ENCODE measurements around the gene RHBDF2.

DNA sequence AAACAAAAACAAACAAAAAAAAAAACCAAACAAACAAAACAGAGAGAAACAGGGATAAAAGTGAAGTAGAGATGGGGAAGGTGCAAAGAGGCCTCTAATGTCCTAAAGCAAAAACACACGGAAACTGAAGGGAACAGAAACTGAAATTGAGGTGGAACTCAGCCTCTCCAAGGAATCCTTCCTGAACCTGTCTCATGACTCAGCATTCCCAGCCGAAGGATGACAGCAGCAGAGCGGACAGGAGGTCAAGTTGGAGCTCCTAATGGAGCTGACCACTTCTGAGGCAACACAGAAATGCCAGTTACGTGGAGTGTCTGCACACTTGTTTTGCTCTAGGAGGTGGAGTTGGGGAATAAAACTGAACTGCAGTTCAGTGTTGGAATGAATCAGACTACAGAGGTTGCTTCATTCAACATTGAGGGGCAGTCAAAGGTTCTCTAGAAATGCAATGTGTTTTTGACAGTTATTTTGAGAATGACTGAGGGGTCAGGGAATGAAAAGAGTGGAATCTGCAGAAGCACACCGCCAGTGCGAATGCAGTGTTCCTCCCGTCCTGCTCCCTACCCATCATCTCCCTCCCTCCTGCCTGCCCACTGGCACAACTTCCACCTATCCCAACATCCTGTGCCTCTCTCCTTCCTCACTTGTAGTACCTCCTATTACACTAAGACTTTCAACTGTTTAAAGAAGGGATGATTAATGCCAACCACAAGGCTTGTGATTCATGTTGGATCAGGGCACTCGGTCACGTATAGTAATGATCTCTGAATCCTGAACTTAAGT lies 54.6 kb downstream of the RHBDF2 start:
- TF ChIP-seq, protein P1, sequence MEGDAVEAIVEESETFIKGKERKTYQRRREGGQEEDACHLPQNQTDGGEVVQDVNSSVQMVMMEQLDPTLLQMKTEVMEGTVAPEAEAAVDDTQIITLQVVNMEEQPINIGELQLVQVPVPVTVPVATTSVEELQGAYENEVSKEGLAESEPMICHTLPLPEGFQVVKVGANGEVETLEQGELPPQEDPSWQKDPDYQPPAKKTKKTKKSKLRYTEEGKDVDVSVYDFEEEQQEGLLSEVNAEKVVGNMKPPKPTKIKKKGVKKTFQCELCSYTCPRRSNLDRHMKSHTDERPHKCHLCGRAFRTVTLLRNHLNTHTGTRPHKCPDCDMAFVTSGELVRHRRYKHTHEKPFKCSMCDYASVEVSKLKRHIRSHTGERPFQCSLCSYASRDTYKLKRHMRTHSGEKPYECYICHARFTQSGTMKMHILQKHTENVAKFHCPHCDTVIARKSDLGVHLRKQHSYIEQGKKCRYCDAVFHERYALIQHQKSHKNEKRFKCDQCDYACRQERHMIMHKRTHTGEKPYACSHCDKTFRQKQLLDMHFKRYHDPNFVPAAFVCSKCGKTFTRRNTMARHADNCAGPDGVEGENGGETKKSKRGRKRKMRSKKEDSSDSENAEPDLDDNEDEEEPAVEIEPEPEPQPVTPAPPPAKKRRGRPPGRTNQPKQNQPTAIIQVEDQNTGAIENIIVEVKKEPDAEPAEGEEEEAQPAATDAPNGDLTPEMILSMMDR (conservative IDR thresholded peaks at IDR 0.05 in 1 of 2, IDR thresholded peaks at IDR 0.05 in 1 of 2; ENCODE audit: extremely low read depth in 1 of 2, insufficient read depth in 1 of 2, low read depth in 1 of 2, low read length in 2 of 2) = no peak
- TF ChIP-seq EZH2 (IDR thresholded peaks at IDR 0.05; ENCODE audit: borderline replicate concordance, low read length) = no peak

Measured in mammary epithelial cell (primary cell).